HG03066 (cell line): ENCODE measurements around the gene GFER.
"Not testable (repeated sequence)": the region's sequence is repeated elsewhere in the genome, so short reads cannot be mapped to it uniquely, and the experiment has no call there.

Experiments used
- ATAC-seq: cut with Tn5 transposase; IDR thresholded peaks from one replicate; pipeline ENCODE4 v1.9.1; 2021; ENCODE audit warnings: low read depth; ENCODE audit not compliant: unreplicated experiment

GFER gene

DNA sequence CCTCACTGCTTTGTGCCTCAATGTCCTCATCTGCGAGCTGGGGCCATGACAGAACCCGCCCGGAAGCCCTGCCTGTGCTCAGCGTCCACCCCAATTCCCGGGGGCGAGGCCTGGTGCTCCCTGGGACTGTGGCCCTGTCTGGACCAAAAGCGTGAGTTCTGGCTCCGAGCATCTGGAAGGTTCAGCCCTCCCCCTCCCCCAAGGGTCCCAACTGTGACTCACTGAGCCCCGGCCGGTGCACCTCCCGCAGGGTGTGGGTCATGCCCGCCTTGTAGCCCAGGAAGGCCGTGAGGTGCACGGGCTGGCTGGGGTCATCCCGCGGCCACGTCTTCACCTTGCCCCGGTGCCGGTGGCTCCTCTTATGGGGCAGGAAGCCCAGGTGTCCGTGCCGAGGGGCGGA lies 30.3 kb upstream of the GFER start:
- no peak for ATAC-seq

DNA sequence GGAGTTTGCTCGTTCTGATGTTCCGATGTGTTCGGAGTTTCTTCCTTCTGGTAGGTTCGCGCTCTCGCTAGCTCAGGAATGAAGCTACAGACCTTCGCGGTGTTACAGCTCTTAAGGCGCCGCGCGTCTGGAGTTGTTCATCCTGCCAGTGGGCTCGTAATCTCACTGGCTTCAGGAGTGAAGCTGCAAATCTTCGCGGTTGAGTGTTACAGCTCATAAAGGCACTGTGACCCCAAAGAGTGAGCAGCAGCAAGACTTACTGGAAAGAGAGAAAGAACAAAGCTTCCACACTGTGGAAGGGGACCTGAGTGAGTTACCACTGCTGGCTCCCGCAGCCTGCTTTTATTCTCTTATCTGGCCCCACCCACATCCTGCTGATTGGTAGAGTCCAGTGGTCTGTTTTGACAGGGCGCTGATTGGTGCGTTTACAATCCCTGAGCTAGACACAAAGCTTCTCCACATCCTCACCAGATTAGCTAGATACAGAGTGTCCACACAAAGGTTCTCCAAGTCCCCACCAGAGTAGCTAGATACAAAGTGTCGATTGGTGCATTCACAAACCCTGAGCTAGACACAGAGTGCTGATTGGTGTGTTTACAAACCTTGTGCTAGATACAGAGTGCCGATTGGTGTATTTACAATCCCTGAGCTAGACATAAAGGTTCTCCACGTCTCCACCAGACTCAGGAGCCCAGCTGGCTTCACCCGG lies 26.4 kb upstream of the GFER start:
- ATAC-seq, result not testable (repeated sequence)

DNA sequence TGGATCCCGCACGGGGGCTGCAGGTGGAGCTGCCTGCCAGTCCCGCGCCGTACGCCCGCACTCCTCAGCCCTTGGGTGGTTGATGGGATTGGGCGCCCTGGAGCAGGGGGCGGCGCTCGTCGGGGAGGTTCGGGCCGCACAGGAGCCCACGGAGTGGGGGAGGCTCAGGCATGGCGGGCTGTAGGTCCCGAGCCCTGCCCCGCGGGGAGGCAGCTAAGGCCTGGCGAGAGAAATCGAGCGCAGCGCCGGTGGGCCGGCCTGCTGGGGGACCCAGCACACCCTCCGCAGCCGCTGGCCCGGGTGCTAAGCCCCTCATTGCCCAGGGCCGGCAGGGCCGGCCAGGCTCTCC lies 25.9 kb upstream of the GFER start:
- ATAC-seq, result not testable (repeated sequence)

DNA sequence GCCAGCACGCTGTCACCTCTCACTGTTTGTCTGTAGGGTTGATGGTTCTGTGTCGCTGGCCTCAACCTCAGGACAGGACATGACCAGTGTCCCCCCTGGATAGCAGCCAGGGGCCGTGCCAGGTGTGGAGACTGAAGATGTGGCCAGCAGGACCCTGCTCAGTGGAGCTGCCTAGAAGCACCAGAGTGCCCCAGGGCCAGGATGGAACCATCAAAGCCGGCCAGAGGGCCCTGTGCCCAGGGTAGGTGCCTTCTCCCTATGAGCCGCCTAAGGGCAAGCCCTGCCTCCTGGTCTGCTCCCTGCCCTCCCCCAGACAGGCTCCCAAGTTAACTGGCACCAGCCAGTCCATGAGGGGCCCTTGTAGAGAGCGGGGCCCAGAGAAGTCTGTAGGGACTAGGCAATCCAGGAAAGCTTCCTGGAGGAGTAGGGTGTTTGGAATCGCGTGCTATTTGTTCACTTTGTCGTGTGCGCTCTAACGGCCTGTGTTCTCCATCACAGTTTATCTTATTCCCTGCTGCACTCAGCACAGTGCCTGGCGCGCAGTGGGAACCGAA lies 25.2 kb upstream of the GFER start:
- no peak for ATAC-seq

DNA sequence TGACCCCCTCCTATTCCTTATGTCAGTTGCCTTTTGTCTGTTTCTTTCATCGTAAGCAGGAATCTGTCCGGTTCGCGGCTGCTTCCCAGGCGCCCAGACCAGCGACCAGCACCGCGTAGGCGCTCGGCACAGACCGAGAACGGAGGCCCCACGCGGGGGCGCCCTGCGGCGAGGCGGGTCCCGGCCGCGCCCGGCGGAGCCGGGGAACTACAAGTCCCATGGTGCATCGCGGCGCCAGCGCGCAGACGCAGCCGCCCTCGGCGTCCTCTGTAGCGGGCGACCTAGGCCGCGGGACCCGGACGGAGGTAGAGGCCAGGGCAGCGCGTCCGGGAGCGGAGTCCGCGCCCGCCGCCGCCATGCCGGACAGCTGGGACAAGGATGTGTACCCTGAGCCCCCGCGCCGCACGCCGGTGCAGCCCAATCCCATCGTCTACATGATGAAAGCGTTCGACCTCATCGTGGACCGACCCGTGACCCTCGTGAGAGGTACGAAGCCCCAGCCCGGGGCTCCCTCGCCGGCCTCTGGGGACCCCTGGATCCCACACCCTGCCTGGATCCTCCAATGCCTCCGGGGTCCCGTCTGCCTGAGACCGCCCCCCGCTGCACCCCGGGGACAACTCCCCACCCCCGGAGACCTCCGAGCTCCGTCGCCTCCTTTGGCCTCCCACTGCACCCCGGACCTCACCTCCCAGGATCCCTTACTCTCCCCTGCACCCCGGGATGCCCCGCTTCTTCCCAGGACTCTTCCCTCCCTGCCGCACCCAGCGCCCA lies 24.5 kb upstream of the GFER start, which contains the start of gene NDUFB10:
TSS of gene NDUFB10 (plus strand) at position 270 of the 771 bp plus-strand sequence. CDS start at position 357, 87 bp downstream.
- peak; percentile 70 for ATAC-seq

DNA sequence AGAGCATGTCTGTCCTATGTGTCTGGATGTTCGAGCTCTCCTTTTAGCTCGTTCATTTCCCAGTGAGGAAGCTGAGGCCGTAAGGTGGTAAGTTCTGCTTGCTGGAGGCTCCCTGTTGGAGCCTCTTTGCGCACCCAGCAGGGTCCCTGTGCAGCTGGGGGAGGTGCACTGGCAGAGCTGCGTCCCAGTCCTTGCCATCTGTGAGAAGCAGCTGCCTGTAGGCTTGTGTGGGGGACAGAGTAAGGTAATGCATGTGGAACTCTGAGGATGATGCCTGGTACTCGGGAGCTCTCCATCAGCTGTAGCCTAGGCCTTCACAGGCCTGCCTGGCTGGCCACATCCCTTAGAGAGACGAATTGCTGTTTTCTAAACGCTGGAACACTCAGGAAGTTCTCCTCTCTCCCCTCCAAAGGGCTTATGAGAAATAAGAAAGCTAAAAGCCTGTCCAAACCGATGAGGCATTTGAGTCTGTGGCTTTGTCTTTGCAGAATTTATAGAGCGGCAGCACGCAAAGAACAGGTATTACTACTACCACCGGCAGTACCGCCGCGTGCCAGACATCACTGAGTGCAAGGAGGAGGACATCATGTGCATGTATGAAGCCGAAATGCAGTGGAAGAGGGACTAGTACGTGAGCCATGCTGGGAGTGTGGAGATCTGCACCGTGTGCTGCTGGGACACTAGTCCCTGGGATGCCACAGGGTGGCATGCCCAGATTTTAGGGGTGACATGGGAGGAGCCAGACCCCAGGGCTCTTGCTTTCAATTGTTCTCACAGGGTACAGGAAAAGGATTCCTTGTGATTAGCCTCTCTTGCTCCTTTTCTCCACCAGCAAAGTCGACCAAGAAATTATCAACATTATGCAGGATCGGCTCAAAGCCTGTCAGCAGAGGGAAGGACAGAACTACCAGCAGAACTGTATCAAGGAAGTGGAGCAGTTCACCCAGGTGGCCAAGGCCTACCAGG lies 23.0 kb upstream of the GFER start:
- no peak for ATAC-seq

DNA sequence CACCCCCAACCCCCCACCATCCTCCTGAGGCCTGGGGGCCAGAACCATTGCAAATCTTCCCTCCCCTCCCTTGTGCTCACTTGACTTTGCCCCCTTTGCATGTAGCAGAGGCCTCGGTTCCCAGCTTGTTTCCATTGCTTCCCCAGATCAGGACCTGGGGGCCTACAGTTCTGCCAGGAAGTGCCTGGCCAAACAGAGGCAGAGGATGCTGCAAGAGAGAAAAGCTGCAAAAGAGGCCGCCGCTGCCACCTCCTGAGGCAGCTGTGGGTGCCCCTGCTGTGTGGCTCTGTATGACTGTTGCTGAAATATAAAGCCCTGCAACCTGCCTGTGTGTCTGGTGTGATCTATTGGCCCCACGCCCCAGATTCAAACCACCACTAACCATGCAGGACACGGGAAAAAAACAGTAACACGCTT lies 22.3 kb upstream of the GFER start:
- ATAC-seq, result no peak

DNA sequence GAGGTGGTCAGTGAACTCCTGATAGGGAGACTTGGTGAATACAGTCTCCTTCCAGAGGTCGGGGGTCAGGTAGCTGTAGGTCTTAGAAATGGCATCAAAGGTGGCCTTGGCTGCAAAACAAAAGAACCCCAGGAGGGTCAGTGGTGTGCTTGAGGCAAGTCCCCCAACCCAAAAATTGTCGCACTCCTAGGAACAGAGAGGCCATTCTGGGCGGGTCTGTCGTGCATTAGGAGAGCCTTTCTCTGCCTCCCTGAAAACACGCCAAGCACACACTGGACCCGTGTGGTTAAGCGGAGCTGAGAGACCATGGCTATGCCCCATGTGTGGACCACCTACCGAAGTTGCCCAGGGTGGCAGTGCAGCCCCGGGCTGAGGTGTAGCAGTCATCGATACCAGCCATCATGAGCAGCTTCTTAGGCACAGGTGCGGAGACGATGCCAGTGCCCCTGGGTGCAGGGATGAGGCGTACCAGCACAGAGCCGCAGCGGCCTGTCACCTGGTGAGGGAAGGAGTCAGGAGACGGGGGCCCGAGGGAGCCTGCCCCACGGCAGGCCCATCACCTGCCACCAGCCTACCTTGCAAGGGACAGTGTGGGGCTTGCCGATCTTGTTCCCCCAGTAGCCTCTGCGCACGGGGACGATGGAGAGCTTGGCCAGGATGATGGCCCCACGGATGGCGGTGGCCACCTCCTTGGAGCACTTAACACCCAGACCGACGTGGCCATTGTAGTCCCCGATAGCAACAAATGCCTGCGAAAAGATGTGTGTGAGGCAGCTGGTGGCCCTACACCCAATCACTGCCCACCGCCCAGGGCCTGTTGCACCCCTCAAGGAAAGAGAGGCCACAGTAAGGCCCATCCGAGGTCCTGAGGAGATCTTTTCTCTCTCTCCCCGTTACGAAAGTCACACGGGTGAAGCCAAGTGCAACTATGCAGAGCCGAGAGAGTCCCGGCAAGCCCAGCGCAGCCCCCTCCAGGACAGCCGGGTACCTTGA lies 21.5 kb upstream of the GFER start:
- ATAC-seq, result not testable (repeated sequence)

DNA sequence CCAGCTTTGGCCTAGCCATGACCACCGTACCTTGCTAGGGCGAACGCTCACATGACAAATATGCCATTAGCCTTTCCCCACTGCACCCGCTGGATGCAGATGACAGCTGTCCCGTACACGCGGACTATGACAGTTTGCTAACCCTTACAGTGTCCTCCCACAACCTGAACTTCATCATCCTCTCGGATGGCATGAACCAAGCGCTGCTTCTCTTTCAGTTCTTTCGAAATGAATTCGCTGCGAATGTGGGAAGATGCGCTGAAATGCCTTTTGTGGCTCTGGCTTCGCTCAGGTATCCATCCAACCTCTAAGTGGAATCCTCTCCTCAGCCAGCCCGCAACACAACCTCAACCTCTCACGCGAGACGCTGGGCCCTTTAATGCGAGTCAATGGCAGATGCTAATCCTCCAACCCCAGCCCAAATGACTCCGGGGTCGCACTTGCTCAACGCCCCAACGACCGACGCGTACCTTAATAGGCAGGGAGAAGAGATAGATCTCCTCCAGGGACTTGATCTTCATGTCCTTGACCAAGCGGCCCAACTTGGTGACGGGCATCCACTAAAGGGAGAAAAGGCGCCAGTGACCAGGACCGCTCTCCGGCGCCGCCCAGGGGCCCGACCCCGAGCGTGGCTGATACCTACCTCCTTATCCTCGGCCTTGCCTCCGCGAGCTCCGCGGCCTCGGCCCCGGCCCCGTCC lies 20.0 kb upstream of the GFER start:
- peak; percentile 21 for ATAC-seq

DNA sequence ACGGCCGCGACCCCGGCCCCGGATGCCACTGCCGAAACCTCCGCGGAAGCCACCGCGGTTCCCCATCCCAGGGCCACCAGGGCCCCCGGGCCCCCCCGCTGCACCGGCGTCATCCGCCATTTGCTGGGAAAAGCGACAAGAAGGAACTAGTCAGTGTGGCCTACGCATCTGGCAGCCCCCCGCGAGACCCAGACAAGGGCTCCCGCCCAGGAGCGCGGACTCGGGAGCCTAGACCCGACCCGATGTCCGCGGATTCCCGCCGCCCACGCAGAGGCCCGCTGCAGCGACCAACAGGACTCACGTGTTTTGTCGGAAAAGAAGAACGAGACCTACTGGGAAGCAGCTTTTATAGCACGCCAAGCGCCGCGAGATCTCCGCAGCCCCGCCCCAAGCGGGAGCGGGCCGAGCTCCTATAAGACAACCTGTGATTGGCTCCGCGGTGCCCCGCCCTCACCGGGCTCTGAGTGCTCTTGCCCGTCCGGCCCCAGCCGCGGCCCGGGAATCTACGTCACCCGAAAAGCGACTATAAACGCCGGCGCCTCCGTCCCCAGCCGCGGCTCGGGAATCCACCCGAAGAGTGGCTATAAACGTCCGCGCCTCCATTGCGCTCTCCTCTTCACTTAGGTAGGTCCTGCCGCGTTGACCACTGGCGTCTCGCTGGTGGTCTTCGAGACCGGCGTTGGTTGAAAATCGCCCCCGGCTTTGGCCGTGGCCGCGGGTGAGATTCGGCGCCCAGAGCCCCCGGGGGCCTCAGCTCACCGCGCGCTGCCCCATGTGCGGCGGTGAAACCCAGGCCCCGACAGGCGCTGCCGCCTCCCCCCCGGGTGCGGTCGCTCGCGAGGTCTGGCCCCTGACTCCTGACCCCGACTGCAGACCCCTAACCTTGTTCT lies 19.2 kb upstream of the GFER start, which contains the start of gene RPS2:
TSS of gene RPS2 (minus strand) at position 321 of the 890 bp plus-strand sequence. CDS start at position 120, 201 bp downstream.
- peak; percentile 84 for ATAC-seq

DNA sequence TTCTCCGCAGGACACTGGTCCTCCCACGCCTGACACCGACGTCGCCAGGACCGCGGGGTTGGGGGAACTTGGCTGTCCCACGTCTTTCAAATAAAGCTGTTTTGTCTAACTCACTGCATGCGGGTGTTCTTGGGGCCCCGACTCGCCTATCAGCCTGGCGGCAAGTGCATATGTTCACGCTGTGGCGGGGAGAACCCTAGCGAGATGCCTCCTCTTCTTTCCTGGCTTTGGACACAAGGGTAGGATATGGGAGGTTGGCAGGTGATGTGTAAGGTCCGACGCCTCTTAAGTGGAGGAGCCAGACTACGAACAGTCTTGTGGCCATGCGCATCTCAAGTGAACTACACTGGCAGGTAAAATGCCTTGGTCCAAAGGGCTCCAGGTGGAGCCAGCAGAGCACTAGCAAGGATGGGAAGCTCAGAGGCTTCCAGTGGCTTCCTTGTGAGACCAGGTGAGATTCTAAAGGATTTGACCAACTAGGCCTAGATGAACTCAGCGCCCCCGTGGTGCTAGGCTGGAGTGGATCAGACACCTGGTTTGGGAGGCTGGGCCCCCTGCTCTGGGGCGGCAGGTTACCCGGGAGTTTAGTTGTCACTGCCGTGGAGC lies 18.5 kb upstream of the GFER start:
- no peak for ATAC-seq

DNA sequence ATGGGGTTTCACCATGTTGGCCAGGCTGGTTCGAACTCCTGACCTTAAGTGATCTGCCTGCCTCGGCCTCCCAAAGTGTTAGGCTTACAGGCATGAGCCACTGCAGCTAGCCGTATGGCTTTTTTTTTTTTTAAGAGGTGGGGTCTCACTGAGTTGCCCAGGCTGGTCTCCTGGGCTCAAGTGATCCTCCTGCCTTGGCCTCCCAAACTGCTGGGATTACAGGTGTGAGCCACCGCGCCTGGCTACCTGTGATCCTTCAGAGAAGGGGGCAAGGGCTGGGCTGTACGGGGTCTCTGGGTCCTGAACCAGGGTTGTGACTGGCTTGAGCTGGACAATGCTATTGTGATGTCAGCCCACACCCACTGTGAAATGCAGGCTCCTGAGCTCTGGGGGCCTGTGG lies 17.5 kb upstream of the GFER start, which contains the start of gene RNF151:
TSS of gene RNF151 (plus strand) at position 397 of the 400 bp plus-strand sequence. CDS start 26 bp downstream, outside the sequence.
- no peak for ATAC-seq

DNA sequence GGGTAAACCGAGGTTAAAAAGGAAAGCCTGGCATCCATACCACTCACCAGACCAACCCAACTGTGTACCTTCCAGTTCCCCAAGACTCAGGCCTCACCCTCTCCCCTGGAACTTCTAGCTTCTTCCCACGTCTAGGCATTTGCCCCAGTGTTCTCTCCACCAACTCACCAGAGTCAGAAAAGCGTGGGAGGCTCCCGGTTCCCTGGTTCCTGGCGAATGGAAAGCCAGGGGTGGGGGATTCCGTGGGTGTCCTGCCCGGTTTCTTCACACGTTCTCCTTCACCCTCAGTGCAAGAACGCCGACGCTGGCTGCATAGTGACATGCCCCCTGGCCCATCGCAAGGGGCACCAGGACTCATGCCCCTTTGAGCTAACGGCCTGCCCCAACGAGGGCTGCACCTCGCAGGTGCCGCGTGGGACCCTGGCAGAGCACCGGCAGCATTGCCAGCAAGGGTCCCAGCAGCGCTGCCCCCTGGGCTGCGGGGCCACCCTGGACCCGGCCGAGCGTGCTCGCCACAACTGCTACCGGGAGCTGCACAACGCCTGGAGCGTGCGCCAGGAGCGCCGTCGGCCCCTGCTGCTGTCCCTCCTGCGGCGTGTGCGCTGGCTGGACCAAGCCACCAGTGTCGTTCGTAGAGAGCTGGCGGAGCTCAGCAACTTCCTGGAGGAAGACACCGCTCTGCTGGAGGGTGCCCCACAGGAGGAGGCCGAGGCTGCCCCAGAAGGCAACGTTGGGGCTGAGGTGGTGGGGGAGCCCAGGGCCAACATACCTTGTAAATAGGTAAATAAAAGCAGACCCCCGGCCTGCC lies 15.6 kb upstream of the GFER start:
- ATAC-seq, result no peak

DNA sequence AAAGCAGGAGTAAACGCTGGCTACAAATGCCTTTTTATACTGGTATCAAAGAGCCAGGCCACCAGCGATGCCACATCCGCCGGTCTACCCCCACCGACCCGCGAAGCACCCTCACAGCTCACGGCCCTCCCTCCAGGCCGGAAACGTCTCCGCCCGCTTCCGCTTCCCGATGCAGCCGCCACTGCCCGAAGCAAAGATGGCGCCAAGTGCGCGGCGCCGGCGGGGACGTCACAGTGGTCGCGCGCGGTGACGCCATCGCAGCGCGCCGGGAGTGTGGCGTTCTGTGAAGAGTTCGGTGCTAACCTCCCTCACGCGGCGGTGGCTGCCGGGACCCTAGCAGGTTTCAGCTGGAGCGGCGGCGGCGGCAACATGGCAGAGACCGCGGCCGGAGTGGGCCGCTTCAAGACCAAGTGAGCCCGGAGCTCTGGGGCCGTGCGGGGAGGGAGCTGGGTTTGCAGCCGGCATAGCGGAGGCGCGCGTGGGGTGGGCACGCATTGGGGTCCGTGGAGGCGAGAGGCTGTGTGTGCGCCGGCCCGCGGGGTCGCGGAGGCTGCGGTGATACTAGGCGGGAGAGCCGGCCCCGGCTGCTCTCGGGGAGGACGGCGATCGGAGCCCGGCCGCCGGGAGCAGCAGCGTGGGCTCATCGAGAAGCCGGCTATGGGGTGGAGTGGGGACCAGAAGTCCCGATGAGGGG lies 12.1 kb upstream of the GFER start, which contains the start of gene TBL3:
TSS of gene TBL3 (plus strand) at position 258 of the 694 bp plus-strand sequence. CDS start at position 370, 112 bp downstream.
- ATAC-seq, result peak; percentile 74

DNA sequence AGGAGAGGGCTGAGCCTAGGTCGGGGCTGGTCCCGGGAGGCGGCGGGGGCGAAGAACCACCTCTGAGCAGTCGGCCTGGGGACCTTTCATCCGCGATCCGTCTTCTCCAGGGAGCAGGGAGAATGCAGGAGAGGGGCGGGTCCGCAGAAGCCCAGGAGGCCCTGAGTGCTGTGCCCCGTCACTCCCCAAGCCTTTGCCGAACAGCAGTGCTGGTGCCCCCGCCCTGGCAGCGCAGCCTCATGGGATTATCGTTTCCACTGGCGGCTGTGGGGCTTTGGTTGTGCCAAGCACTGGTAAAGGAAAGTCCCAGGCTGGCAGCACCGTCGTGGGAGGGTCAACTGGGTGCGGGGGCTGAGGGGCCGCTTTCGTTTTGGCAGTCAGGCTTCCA lies 11.5 kb upstream of the GFER start:
- ATAC-seq, result no peak
